NCI-H1105 (cell line): ENCODE data around the gene ATAD3B.
"Not testable (repeated sequence)": the region's sequence is repeated elsewhere in the genome, so short reads cannot be mapped to it uniquely, and the experiment has no call there.

Source experiments
- DNase-seq: peaks from one replicate; lab custom pipeline; 2025; lab: John Stamatoyannopoulos, UW

The ATAD3B gene

DNA sequence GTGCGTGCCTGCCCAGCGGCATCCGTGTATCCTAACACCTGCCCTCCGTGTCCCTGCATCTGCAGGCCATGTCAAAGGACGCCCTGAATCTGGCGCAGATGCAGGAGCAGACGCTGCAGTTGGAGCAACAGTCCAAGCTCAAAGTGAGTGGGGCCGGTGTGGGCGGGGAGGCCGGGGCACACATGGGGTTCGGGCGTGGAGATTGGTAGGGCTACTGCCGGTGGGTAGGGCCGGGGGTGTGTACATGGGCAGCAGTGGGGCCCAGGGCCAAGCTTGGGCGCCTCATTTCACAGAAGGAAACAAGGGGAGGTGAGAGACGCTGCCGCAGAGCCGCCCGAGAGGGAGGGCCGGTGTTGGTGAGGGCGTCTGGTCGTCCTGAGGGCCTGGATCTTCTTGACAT, 20.9 kb upstream of the ATAD3B start:
- not testable (repeated sequence) for DNase-seq

DNA sequence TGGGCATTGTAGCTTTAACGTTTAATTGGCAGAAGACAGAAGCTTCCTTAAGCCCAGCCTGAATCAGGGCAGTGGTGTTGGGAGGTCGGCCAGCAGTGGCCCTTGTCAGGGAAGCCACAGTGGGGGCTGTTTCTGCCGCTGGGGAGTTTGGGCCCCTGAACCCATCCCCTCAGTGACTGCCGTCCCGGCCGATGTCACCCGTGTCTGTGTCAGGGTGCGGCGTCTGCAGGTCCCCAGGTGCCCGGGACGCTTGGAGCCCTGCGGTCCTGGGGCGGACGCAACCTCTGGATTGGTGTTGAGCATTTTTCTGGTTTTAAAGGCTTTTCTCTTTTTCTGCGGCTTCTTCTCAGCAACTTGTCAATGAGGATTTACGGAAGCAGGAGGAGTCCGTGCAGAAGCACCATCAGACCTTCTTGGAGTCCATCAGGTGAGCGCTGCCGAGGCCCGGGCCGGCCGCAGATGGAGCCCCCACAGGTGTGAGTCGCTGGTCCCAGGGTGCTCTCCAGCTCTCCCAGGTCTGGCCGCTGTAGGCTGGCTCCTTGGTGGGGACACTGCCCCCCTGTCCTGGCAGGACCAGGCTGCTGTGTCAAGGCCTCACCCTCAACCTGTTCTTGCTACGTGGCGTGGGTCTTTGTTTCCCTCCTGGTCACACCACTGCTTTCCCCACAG, 19.7 kb upstream of the ATAD3B start:
- DNase-seq = no peak

DNA sequence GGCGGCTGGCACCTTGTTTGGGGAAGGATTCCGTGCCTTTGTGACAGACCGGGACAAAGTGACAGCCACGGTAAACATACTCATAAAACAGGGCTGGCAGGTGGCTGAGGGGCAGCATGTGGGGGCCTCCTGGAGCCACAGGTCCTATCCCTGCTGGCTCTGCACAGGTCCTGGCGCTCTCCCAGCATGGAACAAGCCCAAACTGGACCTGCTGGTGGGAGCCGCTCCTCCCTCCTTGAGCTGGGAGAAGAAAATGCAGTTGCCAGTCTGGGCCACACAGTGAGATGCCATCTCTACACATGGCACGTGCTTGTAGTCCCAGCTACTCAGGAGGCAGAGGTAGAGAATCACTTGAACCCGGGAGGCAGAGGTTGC, 19.2 kb upstream of the ATAD3B start:
- peak; percentile 27 for DNase-seq

DNA sequence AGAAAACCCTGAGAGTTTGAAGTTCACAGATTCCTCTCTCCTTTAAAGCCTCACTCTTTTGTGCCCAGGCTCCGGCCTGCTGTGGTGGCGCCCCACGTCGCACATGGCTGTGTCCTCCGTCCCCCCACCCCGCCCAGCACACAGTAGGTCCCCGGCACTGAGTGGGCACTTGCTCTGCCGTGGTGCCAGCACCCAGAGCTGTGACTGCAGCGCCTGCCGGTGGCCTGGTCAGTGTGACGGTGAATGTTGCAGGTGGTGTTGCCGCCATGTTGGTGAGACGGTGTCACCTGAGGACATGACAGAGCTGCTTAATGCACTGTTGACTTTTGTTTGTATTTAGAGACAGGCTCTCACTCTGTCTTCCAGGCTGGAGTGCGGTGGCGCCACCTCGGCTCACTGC, 18.7 kb upstream of the ATAD3B start:
- DNase-seq = no peak

DNA sequence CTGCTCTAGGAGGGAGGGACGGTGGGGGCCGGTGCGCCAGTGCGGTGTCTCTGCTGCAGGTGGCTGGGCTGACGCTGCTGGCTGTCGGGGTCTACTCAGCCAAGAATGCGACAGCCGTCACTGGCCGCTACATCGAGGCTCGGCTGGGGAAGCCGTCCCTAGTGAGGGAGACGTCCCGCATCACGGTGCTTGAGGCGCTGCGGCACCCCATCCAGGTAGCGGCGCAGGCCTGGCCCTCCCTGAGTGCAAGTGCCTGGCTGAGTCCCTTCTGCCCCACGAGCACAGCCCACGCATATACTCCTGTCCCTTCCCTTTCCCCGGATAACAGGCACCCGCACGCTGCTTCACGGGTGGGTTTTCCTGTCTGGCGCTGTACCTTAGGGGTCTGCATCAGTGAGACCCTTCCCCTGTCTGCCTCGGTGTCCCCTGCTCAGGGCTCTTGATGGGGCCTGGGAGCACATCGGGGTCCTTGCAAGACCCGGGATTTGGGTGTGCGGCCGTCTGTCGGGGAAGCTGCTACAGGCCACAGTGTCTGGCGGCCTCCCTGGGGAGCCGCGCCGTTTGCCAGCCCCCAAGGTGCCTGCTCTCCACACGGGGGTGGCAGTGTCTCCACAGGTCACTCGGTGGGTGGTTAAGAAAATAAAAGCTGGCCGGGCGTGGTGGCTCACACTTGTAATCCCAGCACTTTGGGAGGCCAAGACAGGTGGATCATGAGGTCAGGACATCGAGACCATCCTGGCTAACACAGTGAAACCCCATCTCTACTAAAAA, 17.1 kb upstream of the ATAD3B start:
- not testable (repeated sequence) for DNase-seq

DNA sequence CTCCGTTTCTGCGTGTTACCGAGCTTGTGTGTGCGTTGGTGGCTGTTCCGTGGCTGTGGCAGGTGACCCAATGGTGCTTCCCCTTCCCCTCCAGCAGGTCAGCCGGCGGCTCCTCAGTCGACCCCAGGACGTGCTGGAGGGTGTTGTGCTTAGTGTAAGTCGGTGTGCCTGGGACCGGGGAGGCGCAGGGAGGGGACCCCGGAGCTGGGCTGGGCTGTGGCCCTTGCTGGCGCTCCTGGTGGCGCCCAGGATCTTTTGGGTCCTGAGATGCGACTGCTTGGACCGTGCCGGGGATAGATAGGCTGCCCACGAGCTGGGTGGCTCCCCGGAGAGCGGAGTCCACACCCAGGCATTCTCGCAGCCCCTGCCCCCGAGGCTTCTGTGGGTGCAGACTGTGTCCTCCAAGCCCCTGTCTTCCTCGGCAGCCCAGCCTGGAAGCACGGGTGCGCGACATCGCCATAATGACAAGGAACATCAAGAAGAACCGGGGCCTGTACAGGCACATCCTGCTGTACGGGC, 16.1 kb upstream of the ATAD3B start:
- no peak for DNase-seq

DNA sequence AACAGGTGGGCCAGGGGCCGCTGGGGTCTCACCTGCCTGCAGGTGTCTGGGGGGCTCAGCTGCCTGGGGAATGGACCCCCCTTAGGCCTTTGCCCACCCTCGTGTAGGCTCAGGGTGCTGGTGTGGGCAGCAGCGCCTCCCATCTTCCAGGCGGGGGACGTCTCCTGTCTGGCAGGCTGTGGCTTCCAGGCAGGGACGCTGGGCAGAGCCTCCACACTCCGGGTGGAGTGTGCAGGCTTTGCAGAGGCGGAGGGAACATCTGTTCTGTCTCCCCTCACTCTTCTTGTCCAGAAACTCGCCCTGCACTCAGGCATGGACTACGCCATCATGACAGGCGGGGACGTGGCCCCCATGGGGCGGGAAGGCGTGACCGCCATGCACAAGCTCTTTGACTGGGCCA, 15.6 kb upstream of the ATAD3B start:
- DNase-seq = not testable (repeated sequence)

DNA sequence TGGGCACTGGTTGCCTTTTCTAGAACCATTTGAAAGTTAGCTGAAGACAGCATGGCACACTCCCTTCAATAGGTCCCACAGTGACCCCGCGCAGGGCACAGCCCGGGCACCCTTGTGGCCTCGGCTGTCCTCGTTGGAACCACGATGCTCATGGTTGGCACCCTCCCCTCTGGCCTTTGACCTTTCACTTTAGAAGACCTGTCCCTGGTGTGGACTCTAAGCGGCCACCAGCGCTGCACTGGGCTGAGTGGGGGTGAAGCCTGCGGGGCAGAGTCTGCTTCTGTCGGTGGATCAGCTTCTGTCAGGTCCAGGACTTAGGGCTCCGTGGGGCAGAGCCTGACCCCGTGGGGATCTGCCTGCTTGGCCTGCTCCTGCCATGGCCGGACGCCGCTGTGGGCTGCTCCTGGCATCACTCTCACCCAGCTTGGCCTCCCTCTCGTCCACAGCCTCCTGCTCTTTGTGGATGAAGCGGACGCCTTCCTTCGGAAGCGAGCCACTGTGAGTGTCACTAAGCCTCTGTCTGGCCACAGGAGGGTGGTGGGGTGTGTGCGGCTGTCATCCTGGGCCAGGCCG, 14.8 kb upstream of the ATAD3B start:
- not testable (repeated sequence) for DNase-seq

DNA sequence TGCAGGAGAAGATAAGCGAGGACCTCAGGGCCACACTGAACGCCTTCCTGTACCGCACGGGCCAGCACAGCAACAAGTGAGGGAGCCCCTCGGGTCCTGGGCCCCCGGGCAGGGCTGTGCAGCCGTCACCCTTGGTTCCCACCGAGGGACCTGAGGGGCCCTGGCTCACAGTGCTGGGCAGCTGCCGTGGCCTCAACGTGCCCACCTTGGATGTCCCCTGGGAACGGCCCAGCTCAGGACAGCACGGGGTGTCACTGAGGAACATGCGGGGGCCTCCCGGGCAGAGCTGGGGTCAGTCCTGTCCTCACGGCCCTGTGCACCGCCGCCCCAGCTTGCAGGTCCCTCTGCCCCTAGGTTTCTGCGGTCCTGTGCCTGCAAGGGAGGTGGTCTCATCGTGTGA, 12.4 kb upstream of the ATAD3B start:
- not testable (repeated sequence) for DNase-seq

DNA sequence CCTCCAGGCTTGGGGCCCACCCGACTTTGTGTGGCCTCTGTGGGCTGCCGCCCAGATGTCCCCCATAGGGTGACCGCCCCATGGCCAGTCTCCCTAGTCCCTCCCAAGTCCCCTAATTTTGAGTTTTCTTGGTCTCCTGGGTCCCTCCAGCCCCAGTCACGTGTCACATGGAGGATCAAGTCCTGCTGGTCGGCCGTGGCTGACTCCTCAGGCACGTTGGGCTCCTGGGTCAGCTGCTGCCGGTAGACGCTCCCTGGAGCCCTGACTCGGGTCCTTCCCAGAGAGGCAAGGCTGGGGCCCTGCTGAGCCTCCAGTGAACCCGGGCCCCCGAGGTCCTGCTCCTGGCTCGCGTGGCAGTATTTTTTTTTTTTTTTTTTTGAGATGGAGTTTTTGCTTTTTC, 11.9 kb upstream of the ATAD3B start:
- not testable (repeated sequence) for DNase-seq

DNA sequence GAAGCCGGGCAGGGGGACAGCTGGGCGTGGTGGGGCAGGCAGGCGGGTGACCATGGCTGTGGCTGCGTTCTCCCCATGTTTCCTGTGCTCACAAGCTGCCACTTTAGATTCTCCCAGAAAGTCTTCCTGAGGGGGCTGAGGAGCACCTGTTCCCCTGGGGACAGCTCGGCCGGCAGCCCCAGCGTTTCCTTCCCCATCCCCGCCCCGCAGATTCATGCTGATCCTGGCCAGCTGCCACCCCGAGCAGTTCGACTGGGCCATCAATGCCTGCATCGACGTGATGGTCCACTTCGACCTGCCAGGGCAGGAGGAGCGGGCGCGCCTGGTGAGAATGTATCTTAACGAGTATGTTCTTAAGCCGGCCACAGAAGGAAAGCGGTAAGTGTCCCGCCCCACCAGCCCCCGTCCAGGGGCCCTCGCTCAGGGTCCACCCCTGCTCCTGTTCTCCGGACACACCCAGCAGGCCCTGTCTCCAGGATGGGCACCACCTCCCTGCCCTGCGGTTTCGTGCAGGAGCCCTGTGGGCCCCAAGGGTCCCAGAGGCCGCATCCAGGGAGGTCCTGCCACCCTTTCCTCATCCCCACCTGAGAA, 10.9 kb upstream of the ATAD3B start:
- no peak for DNase-seq

DNA sequence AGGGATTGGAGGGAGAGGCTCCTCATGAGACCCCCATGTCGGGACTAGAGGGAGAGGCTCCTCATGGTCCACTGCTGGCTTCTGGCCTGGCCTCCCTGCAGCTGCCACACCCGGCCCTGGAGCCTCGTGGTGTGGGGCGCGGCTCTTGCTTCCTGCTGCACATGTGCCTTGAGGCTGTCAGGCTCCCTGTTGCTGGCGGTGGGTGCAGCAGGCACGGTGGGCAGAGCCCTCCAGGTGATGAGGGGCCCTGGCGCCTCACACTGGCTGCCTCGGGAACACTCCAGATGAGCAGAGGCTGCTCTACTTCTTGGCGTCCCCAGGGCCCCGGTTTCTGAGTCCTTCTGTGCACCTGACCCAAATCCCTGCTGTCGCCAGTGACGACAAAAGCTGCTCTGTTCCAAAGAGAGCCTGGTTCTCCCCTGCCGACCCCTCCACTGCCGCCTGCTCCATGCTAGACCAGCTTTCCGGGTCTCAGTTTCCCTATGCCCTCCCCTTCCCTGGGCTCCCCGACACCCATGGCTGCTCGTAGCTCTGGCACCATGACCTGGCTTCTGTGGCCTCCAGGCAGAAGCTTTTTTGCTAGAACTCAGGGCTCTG, 9.7 kb upstream of the ATAD3B start:
- DNase-seq = no peak

DNA sequence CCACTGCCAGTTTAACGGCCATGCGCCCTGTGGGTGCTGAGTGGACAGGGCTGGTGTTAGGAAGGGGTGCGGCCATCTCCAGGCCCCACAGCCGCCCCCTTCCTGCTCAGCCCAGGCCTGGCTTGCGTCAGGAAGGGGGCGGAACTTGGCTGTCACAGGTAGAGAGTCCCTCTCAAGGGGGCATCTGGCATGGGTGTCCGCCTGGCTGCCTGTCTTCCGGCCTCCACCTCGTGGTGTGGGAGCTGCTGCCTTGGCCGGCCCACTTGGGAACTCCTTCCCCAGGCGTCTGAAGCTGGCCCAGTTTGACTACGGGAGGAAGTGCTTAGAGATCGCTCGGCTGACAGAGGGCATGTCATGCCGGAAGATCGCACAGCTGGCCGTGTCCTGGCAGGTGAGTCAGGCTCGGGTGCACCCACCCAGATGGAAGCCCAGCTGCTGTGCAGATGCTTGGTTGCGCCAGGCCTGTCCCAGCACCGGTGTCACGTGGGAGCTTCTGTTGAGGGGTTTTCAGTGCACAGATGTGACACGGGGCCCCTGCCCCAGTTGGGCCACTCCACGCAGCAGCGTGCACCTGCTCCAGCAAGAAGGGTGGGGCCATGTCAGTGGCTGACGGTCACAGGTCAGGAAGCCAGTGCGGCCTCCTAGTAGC, 9.1 kb upstream of the ATAD3B start:
- no peak for DNase-seq

DNA sequence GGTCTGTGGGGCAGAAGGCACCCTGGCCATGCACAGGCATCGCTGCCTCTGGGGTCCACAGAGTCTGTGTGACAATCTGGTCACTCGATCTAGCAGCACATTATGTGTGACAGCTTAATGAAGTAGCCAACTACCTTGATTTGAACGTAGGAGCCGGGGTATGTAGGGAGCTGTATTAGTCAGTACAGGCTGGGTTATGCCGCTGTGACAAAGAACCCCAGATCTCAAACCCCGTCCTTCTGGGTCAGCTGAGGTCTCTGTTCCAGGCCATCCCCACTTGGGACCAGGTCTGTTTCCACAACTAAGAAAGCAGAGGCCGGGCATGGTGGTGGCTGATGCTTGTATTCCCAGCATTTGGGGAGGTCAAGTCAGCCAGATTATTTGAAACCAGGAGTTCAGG, 8.3 kb upstream of the ATAD3B start:
- no peak for DNase-seq

DNA sequence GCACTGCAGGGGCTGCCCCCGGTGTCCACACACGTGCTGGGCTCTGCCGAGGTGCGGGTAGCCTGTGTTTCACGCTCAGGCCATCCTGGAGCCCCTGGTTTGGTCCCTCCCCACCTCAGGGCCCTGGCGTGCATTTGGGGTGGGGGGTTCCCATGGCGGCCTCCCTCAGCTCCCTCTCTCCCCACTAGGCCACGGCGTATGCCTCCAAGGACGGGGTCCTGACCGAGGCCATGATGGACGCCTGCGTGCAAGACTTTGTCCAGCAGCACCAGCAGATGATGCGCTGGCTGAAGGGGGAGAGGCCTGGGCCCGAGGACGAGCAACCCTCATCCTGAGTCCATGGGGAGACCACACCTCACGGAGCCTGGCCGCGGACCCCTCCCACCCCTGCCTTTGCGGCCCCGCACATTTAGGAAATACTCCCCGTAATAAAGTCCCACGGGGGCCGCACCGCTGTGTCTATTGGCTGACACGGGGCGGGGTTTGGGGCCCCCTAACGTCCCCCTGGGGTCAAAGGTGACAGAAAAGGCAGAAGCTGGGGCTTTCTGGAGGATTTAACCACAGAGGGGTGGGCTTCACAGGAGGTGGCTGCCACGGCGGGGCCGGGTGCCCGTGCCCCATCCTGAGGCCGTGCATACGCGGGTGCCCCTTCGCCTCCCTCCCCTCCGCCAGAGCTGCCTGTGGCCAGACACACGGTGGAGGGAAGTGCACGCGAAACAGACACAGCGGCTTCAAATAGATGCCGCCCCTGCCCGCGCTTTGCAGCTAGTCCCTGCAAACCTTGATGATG, 3.2 kb upstream of the ATAD3B start:
- not testable (repeated sequence) for DNase-seq

DNA sequence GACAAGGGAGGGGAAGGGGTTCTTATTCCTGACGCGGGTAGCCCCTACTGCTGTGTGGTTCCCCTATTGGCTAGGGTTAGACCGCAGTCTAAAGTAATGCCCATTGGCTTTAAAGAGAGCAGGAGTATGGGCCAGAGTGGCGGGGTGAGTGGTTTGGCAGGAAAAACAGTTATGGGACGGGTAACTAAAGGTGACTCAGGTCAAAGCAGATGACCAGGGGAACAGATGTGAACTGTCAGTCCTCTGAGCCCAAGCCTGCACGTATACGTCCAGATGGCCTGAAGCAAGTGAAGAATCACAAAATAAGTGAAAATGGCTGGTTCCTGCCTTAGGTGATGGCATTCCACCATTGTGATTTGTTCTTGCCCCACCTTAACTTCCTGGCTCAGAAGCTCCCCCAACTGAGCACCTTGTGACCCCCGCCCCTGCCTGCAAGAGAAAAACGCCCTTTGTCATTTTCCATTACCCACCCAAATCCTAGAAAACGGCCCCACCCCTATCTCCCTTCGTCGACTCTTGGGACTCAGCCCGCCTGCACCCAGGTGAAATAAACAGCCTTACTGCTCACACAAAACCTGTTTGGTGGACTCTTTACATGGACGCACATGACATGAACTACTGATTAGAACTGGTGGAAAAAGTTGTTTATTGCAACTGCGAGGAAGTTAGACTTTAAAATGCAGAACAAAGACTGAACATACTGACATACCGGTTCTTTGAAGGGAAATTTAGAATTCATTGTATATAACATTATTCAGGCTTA, 758 bp upstream of the ATAD3B start:
- DNase-seq = no peak

DNA sequence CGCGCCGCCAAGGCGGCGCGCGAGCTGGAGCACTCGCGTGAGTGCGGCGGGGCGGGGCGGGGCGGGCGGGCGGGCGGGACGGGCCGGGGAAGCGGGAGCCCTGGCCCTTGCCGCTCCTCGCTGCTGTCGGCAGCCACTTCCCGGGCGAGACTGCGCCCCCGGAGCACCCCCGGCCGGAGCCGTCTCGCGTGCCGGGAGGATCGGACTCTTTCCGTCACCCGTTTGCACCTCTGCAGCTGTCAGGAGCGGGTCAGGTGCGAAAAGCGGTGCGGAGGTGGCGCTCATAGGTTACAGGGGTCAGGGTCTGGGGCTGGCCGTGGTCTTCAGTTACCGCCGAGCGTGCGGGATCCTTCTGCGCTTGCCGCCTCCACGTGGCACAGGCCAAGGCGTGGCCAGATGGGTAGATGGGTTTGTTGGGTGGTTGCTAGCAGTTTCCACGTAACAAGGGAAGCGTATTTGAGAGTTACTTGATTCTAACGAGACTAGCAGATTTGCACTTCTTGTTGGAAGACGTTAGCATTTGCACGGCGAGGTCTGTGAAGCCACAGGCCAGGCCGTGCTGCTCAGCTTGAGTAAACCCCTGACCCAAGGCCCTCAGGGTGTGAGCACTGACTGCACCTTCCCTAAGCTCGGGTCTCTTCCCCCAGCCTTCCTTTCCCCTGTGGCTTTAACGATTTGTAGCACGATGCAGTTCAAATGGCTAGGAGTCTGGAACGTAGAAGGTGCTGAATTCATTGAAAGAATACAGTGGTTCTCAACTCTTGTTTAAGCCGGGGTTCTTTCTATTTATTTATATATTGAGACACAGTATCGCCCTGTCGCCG, 700 bp downstream of the ATAD3B start:
- not testable (repeated sequence) for DNase-seq

DNA sequence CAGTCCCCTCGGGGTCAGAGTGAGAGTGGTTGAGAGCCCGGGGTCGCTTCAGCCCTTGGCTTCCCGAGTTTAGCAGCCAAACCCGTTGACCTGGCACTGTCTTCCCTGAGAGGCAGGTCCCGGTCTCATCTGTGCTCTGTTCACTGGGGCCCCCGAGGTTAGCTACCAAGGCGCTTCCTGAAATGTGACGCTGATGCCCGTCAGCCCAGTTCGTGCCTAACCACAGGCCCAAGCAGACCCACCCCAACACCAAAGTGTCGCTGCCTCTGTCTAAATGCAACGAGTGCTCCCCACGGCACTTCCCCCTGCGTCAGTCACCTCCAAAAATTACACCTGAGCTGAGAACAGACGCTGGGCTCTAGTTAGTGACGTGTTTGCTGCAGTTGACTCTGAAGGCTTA, 4.4 kb downstream of the ATAD3B start:
- not testable (repeated sequence) for DNase-seq

DNA sequence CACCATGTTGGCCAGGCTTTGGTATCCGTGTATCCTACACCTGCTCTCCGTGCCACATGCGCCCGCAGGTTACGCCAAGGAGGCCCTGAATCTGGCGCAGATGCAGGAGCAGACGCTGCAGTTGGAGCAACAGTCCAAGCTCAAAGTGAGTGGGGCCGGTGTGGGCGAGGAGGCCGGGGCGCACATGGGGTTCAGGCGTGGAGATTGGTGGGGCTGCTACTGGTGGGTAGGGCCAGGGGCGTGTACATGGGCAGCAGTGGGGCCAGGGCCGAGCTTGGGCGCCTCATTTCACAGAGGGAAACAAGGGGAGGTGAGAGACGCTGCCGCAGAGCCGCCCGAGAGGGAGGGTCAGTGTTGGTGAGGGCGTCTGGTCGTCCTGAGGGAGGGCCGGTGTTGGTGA, 5.6 kb downstream of the ATAD3B start:
- DNase-seq = no peak
